Ovary (tissue), 3 donors: ENCODE data around the gene KLF16.

Experiments used
- POLR2A ChIP-seq: fragments of 450-650 bp; IDR thresholded peaks from one replicate; pipeline ENCODE4 v1.6.1; 2017; ENCODE audit warnings: antibody characterized with exemption, mild to moderate bottlenecking, moderate library complexity
- TF ChIP-seq, protein P1 (sequence below), 3 donors: fragments of 450-650 bp in 2 of 3; fragments of 200-600 bp in 1 of 3; IDR thresholded peaks; one replicate each; pipeline versions ENCODE4 v1.5.1 to v1.8.0; 2016 to 2022; ENCODE audit warnings: antibody characterized with exemption in 3 of 3, mild to moderate bottlenecking in 1 of 3
- donor health status: DM: no; HTN: no; CAD: no.

GRCh38 chr19:1862068-1862423 is 1.3 kb downstream of the KLF16 start:
- TF ChIP-seq POLR2A, result peak; percentile 25
- TF ChIP-seq, protein P1, sequence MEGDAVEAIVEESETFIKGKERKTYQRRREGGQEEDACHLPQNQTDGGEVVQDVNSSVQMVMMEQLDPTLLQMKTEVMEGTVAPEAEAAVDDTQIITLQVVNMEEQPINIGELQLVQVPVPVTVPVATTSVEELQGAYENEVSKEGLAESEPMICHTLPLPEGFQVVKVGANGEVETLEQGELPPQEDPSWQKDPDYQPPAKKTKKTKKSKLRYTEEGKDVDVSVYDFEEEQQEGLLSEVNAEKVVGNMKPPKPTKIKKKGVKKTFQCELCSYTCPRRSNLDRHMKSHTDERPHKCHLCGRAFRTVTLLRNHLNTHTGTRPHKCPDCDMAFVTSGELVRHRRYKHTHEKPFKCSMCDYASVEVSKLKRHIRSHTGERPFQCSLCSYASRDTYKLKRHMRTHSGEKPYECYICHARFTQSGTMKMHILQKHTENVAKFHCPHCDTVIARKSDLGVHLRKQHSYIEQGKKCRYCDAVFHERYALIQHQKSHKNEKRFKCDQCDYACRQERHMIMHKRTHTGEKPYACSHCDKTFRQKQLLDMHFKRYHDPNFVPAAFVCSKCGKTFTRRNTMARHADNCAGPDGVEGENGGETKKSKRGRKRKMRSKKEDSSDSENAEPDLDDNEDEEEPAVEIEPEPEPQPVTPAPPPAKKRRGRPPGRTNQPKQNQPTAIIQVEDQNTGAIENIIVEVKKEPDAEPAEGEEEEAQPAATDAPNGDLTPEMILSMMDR (IDR thresholded peaks at IDR 0.05), result no peak
